ENCODE data around the gene NPAS3.

NPAS3 gene

DNA sequence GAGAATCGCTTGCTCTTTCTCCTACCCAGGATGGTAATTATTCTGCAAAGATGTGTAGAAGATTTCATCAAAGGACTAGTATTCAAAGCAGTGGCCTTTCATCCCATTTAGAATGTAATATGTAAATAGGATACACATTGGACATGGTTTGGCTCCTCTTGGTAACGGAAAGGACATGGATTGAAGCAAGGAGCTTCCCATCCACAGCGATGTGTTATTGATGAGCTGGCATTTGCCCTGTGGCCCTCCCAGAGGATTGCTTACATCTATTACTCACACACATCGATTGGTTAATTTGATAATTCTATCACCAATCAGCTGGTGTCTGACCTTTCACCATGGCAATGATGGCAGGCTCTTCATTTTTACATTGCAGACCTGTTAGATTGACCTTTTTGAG is 553.8 kb downstream of the NPAS3 start:
- DNase-seq, result no peak

DNA sequence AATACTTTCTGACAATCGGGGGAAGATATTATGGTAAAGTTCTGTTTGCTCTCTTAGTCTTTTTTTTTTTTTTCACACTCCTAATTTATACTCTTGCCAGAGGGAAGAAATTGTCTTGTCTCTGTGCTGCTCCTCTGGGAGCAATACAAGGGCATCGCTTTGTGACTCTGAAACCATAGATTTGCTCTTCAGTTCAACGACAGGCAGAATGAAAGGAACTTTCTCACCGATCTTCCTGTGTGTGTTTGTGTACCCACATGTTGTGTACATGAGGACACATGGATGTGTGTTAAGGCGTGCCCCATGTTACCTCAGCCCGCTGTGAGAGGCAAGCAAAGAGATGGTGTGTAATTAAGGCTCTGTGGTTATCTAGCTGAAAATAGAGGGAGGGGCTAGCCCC is 554.6 kb downstream of the NPAS3 start:
- DNase-seq, result no peak

DNA sequence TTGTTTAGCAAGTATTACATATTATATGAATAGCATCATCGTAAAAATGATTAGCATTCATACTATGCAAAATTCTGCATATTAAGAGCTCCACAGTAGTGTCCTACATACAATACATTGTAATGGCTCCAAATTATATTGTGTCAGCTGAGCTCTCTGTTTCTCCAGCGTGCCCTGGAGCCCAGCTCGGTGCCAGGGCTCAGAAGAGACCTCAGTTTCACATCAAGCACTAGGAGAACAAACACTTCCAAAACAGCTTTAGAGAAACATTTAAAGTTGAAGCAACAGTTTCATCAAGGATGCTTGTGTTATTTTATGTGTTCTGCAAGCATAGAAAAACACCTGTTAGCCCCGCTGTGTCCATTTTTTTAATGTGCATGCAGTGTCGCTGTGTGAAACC is 555.3 kb downstream of the NPAS3 start:
- DNase-seq, result no peak

DNA sequence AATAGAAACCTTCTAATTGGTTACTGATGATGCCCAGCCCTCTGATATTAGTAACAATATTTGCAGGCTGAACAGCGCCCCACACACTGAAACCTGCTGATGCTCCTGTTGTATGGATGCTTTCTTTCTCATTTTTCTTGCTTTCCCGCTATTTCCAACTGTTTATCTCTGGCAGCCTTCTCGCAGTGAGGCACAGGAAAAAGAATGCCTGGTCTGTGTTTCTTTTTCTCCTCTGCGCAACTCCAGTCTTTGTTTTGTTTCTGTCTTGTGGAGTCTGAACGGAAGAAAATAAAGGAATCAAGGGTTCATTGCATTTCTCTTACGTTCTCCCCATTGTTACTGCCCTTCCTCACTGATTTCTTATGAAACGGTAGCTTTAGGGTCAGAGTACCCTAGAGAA is 561.0 kb downstream of the NPAS3 start:
- no peak for DNase-seq

DNA sequence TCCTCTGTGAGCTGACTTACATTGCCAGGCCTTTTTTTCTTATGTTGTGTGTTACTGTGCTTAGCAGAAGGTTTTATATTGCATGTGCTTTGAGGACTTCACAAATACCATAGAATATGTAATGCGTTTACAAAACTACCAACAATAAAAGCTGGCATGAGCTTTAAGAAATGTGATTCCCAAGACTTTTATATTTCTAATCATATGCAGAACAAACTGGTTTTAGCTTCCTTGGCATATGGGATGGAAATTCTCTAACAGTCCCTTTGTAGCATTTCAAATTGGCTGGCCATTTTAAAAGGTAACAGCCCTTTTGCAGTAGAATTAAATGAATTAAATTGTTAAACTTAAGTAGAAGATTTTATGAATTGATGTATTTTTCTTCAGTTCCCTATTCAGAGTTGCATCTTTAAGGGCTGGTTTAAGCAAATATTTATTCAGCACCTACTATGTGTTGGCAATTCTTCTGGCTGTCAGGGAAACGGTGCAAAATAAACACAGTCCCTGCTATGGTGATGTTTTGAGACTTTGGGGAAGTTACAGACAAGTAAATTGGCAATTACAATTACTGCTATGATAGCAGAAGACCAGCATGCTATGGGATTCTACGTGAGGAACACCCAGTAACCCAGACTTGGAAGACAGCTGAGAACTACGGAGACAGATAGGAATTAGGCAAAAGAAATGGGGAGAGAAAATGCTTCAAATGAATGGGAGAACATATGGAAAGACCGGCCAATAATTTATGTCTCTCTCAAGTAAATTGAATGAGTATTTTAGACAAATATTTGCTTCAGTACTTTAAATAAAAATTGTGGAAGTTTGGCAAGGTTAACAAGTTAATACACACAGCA is 565.8 kb downstream of the NPAS3 start:
- DNase-seq, result no peak

DNA sequence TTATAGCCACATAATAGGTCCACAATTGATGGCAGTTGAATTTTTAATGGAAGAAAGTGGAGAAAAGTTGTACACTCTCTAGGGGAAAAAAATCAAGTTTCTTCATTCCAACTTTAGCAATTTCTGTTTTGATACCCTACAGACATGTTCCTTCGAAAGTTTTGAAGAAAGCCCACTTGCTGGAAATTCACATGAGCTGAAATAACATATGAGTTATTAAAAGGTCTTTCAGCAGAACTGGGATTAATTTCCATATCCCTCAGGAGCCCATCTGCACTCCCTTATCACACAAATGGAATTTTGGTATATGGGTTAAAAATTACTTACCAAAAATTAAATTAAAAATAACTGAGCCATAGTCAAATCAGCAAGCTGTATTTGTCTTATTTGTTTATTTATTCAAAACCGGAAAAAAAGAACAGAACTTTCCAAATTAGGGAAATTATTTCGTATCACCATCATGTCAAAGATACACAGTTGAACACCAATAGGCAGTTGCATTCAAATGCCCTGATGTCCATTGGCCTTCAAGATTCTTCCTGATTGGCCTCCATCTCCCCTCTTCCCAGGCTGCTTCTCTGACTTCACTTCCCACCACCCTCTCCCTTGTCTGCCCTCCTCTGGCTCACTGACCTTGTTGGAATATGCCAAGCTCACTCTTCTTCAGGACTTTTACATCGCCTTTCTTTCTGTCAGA is 566.7 kb downstream of the NPAS3 start:
- no peak for DNase-seq

DNA sequence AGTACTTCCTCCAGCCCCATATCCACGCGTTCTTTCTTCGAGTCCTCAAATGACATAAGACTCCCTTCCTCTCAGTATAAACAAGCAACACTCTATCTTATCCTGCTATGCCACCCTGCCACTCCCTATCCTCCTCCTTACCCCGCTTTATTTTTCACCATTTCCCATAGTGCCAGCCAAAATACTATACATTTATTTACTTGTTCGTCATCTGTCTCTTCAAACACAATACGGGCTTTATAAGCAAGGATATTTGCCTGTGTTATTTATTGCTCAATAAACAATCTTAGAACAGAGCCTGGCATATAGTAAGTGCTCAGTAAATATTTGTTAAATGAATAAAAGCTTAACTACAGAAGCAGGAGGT is 567.3 kb downstream of the NPAS3 start:
- DNase-seq, result no peak

DNA sequence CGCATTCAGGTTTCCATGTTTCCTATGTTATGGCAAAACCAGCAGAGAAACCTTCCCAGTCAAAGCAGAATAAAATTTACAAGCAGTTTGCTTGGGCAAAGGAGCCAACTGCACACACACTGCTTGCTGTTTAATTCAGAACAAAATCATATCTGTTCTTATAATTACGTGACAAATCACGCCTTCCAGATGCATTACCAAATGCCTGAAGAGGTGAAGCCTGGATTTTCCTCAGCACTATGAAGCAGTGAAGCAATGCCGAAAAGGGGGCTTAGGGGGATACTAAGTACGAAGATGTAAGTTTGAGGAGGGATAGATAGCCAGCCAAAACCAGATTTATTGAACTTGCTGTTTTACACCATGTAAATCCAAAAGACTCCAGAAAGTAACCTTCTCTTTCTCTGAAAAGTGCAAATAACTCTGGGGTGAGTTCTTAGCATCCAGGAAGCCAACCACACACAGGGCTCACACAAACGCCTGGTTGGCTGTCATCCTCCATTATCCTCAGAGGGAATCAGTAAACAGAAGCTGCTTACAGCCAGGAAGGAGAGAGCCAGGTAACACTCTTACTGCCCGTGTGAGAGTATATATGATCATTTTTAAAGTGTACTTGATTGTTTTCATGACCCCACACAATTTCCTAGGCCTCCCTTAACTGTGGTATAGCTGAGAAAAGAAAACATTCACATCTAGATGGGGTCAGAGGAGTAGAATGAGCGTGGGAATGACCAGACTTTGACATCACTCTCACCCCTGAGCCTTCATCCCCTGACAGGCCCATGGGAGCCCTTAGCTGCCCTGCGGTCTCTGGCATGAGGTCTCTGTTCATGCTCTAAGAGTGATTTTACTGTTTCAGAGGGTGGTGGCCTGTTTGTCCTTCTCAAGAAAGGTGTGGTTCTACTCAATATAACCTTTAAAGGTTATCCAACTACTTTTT is 569.7 kb downstream of the NPAS3 start:
- DNase-seq, result no peak

DNA sequence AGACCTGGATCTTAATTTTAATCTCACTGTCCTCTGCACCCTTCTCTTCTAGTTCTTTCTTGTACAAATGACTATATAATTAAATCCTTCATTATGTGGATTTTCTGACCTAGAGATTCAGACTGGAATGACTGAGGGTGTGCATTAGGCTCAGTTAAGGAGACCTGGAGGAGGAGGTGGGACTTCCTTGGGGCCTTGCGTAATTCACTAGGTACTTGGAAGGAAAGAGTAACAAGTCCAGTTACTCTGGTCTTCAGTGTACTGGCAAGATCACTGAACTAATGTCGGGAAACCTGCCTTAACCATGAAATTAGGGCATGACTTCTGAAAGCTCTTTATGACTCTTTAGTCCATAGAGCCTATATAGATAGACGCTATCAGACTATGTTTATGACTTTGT is 570.8 kb downstream of the NPAS3 start:
- DNase-seq, result no peak

DNA sequence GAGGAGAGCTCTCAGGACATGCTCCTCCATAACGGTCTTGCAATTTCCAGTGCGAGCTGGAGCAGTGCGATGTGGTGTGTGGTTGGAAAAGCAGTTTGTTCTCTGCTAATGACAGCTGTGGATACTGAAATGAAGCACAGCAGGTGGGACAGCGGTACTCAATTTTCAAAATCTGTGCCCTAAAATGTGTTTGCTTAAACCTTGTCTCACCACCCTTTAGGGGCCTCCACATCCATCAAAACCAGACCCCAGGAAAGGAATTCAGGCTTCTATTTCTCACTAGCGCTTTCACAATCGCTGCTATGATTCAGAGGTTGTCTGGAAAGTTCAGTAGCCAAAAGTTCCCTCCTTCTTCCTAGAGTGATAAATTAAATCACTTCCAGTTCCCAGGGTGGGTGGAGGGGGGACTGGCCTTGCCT is 571.4 kb downstream of the NPAS3 start:
- no peak for DNase-seq

DNA sequence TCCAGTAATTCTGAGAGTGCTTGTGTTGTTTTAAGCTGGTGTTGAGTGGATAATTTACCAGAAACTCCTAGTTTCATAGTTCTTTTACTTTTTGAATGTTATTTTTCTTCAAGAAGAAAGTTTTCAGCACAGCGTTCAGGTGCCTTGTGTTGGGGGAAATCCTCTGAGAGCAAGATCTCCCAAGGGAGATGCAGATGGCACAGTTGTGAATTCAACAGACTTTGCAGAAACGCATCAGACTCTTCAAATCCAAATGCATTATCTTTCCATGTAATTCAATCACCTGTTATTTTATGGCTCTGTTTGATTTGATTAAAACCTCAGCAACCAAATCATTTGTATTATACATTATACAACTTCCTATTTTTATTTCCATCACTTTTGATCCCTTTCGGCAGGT is 572.3 kb downstream of the NPAS3 start:
- no peak for DNase-seq

DNA sequence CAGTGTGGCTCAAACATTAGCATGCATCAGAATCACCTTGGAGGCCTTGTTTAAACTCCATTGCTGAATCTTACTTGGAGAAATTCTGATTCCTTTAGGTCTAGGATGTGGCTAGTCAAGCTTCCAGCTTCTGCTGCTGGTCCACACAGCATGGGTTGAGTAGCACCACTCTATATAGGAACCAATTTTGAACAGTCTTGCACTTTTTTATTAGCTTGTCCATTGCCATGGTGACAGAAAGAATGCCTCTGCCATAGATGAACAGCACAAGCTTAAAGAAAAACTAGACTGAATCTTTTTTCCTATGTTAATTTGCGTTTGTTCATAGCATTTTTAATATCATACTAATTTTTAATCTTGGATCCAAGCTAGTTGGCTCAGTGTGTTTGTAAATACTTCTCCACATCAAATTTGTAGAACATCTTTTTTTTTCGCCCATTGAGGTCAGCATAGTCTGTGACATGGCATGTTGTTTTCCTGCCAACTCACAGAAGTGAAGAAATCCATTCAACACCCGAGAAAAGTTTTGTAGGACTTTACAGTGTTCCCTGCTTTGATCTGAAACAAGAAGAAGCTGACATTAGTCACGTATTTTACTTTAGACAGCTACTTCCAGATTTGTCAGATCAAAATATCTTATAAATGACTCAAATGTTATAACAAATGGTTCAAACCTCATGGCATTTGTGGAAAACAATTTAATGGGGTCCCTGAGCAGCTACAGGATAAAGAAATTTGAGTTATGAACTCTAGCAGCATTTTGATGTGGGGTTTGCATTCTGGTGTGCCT is 573.4 kb downstream of the NPAS3 start:
- DNase-seq, result no peak

DNA sequence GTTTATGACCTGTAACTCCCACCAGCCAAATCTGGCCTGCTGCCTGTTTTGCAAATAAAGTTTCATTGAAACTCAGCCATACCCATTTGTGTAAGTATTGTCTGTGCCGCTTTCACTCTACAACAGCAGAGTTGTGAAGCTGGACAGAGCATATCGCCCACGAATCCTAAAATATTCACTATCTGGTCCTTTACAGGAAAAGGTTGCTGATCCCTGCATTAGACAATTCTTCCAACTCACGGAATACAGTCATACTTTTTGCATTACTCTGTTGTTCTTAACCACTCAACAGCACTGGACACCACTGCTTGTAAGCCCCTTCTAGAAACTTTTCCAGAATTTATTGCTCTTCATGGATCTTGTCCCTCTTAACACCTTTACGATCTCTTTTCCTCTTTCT is 576.8 kb downstream of the NPAS3 start:
- no peak for DNase-seq

DNA sequence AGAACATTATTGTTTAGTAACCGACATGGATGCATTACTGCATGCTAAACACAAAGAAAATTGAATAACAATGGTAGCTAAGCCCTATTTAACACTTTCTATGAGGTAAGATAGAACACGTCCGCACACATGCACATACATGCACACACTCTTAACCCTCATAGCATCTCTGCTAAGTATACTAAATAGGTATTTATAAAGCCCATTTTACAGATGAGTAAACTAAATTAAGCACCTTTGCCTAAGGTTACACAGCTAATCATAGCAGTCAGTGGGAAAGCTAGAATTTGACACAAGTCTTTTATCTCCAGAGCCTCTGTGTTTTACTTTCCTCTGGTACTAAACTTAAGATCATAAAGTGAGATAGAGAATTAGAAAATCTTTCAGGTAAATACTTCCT is 577.2 kb downstream of the NPAS3 start:
- no peak for DNase-seq

DNA sequence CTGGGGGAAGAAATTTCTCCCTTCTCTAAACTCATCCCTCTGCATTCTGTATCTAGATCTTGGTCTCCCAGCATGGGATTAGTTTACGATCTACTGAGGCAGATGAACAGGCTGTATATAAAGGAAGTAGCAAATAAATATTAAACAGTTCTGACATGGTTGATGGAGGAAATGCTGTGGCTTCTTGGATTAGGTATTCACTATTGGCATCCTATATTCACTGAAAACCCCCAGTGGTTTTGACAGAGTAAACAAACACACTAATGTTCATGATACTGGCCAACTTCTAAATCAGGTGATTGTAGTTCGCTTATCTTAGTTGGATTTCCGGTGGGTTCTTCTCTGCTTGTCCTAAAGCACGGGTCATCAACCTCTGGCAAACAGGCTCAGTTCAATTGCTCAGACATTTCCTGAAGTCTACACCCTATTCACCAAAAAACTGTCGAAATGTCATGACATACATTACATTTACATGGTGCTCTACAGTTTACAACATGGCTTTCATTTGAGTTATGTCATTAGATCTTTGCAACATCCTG is 578.3 kb downstream of the NPAS3 start:
- DNase-seq, result no peak

DNA sequence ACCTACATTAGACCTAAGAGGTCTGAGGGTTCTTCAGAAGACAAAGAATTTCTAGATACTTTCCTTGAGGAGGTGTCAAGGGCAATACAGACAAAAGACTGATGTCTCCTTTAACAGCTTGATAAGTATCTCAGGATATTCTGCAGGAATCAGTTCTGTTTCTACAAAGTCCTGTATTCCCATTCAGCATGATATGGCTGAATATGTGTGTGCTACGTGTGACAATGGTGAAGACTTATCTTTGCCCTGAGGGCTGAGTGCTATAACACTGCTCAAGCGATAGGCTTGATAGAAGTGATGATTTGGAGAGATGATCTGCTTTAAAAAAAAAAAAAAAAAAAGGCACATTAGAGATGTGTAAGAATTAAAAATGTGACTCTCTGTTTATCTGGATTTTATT is 582.5 kb downstream of the NPAS3 start:
- no peak for DNase-seq

DNA sequence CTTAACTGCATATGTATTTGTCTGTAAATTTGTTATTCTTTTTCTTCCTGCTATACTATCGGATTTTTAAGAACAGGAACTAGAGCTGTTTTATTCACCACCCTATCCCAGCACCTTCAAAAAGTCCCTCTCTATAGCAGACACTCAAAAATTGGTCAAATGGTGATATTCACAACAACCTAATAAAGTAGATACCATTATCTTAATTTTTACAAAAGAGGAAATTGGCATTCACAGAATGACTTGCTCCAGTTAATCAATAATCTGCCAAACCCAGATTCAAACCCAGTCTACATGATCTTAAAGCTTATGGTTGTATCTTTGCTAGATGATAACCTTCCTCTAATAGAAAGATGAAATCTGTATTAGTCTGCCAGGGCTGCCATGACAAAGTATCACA is 585.6 kb downstream of the NPAS3 start:
- no peak for DNase-seq

DNA sequence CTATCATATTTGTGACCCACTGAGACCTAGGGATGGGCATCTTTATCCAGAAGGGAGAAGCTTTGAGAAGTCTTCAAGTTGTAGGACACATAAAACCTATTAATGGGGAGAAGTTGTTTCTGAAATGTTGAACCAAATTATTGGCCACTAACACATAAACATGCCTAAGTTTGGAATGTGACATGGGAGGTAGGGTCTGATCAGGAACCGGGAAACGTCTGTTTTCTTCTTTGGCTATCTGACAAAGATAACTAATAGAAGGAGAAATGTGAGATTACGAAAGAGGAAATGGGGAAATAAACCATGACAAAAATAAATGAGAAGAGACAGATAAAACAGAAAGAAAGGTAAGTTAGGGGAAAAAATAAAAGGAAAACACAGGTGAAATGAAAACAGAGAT is 586.9 kb downstream of the NPAS3 start:
- no peak for DNase-seq

DNA sequence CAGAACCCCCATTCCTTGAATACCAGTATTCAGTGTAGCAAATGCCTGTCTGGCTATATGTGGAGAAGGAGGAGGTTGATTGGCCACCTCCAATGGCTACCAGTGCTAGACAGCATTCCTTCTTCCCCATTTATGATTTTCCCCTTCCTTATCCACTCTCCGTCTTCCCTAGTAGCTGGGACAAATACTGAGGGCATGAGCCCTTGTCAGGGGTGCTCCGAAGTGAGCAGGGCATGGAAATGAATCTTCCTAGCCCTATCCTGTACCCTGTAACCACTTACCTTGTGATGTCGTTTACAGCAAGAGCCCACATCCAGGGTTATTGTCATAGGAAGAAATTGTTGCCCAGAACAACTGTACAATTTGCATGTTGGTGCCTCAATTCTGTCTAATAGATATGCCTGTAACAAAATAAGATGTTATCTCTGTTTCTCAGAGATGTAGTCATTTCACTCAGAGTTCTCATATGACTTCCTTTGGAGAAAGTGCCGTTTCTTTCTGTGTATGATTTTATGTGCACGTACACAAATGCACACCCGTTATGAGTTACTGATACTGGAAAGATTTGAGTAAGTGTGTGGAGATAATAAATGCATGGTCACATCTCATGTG is 588.5 kb downstream of the NPAS3 start:
- DNase-seq, result no peak

DNA sequence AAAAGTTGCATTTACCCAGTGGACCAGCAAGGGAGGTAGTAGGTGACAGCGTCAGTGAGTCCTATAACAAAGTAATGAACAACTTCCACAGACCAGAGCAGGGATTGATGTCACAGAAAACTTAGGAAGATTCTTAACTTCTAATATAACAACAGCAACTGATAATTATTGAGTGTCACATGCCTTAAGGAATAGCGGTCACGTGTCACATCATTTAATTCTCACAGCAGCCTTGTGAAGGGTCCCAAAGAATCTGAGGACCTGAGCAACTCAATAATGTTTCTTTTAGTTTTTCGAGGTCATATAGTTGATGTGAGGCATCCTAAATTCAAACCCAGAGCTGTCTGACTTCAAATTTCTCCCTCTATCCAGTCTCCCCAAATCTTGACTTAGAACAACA is 590.0 kb downstream of the NPAS3 start:
- DNase-seq, result no peak

DNA sequence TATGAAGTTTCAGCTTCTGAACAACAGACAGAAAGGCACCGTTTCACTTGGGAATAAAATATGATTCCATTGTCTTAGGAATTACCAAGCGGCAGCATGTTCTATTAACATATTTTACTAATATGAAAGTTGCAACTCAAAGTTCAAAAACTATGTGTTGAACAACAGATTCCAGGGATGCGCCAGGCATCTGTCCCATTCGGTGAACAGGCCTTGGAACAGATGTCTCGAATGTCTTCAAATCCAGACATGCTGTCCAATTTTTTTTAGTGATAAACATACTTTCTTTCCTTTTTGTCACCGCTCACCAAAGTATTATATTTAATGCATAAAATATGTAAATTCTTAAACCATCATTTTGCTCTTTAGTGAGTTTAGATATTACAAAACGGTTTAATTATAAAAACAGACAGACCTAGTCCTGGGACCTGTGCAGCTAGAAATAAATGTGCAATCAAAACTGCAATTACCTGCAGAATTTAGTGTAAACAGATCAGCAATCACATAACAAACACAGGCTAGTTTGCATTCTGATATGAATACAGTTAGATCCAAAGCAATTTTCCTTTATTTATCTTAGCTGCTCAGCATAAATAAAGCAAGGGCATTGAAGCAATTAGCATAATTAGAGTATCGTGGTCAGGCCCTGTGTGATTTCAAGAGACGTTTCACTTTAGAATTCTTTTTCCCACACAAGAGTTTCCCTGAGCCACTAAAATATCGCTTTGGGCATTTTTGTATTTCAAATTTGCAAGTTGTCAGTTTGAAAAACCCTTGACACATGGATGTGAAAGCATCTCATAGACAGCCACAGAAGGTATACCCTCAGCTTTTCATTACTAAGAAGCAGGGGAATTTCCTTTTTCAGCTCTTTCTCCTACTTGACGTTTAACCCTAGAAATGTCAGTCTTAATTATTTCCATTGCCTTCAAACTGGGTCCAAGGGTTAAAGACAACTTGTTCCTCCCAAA is 591.4 kb downstream of the NPAS3 start:
- no peak for DNase-seq

Data from suppressor macrophage treated with lipopolysaccharide for 4 hours (primary cell).